ENCODE data around the gene ADGRL1. TPM values are rescaled to one million over a fixed set of nuclear protein-coding genes. Genes with fewer than 3 reads are reported as not detected.
A peak's percentile ranks its signal among the peaks of the same experiment; 100 is the strongest.
"Not testable (repeated sequence)": the region's sequence is repeated elsewhere in the genome, so short reads cannot be mapped to it uniquely, and the experiment has no call there.

The ADGRL1 gene
- total RNA-seq, 1 donor from 2014 or later, result 12.0 TPM

DNA sequence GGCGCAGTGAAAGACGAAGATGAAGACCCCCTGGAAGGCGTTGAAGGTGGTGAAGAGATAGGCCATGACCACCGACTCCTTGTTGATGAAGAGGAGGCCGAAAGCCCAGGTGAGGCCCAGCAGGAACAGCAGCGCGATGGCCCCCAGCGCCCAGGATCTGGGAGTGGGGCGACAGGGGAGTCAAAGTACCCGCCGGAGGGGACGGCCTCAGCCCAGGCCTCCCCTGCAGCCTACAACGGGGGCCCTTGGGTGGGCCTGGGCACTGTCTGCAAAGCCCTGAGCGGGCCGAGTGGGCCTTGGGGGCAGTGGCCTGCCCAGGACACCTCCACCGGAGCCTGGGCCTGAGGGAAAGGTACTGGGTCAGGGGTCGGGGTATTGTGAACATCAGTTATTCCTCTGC, 50.6 kb downstream of the ADGRL1 start:
- peaks cover under 1 to 6% (median 2%) of the 10 kb centered on the region in 3 donors for H3K4me1 ChIP-seq (ENCODE audit: control insufficient read depth in 3 of 3, insufficient read depth in 3 of 3, low read length in 3 of 3)
- no peaks in the 10 kb centered on the region for H3K9me3 ChIP-seq (ENCODE audit: control insufficient read depth in 3 of 3, low read length in 3 of 3)
- H3K27ac ChIP-seq (ENCODE audit: low read depth, low read length), result no peak overlapping the region
- H3K27me3 ChIP-seq (ENCODE audit: control insufficient read depth in 3 of 3, insufficient read depth in 3 of 3, low read length in 3 of 3), result peaks cover 2 to 4% (median 3%) of the 10 kb centered on the region in 3 donors
- H3K9ac ChIP-seq (ENCODE audit: low read depth in 1 of 3, low read length in 3 of 3), result no peak overlapping the region
- no peak overlapping the region for H3K4me3 ChIP-seq (ENCODE audit: low read length in 3 of 3)
- H3K36me3 ChIP-seq (ENCODE audit: control insufficient read depth in 3 of 3, insufficient read depth in 3 of 3, low read length in 3 of 3), result peaks cover 7 to 16% (median 11%) of the 10 kb centered on the region in 3 donors

GRCh38 chr19:14152713-14153112, 53.3 kb downstream of the ADGRL1 start:
- H3K36me3 ChIP-seq (ENCODE audit: control insufficient read depth in 3 of 3, insufficient read depth in 3 of 3, low read length in 3 of 3), result peaks cover 7 to 15% (median 10%) of the 10 kb centered on the region in 3 donors
- H3K9ac ChIP-seq (ENCODE audit: low read depth in 1 of 3, low read length in 3 of 3), result peak overlapping the region in 1 of 3 donors; percentile 33
- no peaks in the 10 kb centered on the region for H3K27me3 ChIP-seq (ENCODE audit: control insufficient read depth in 3 of 3, insufficient read depth in 3 of 3, low read length in 3 of 3)
- no peak overlapping the region for H3K4me3 ChIP-seq (ENCODE audit: low read length in 3 of 3)
- H3K9me3 ChIP-seq (ENCODE audit: control insufficient read depth in 3 of 3, low read length in 3 of 3), result no peaks in the 10 kb centered on the region
- peaks cover 19 to 24% (median 23%) of the 10 kb centered on the region in 3 donors for H3K4me1 ChIP-seq (ENCODE audit: control insufficient read depth in 3 of 3, insufficient read depth in 3 of 3, low read length in 3 of 3)
- H3K27ac ChIP-seq (ENCODE audit: low read depth, low read length), result no peak overlapping the region

DNA sequence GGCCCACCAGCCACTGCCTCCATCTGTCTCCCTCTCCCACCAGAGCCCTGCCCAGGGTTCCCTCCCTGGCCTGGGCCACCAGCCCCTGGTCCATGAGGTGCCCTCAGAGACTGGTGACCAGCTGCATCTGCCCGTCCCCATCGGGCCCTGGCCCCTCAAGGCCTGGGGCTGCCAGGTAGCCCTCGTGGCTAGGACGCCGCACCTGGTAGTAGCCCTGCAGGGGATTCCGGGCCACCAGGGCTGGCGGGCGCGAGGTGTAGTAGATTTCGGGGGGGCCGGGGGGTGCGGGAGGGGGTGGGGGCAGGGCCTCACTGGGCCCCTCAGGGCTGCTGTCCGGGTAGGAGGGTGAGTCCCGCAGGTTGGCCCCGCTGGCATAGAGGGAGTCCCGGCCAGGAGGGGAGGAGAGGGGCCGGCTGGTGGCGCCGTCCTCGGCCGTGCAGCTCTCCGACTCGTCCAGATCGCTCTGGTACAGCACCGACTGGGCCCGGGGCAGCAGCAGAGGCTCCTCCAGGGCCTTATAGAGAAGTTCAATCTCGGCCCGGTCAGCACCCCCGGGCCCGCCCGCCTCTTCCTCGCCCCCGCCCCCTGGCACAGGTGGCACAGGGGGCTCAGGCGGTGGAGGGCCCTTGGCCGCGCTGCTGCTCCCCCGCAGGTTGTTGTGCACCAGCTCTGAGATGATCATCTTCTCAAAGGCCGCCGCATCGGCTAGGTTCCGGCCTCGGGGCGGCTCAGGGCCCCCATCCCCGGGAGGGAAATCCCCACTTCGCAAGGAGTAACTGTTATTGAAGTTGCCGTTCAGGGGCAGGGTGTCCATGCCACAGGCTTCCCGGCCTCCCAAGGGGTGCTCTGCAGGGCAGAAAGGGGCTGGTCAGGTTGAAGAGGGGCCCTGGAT, 55.0 kb downstream of the ADGRL1 start:
- Histone ChIP-seq H3K27me3 (ENCODE audit: control insufficient read depth in 3 of 3, insufficient read depth in 3 of 3, low read length in 3 of 3) (no peaks in the 10 kb centered on the region), H3K27ac (ENCODE audit: low read depth, low read length) (no peak overlapping the region), H3K4me1 (ENCODE audit: control insufficient read depth in 3 of 3, insufficient read depth in 3 of 3, low read length in 3 of 3) (peaks cover 19 to 24% (median 23%) of the 10 kb centered on the region in 3 donors), H3K4me3 (ENCODE audit: low read length in 3 of 3) (no peak overlapping the region), H3K36me3 (ENCODE audit: control insufficient read depth in 3 of 3, insufficient read depth in 3 of 3, low read length in 3 of 3) (peaks cover 0 to 7% (median 0%) of the 10 kb centered on the region in 3 donors), H3K9ac (ENCODE audit: low read depth in 1 of 3, low read length in 3 of 3) (no peak overlapping the region), H3K9me3 (ENCODE audit: control insufficient read depth in 3 of 3, low read length in 3 of 3) (no peaks in the 10 kb centered on the region)

GRCh38 chr19:14150041-14150769, 55.8 kb downstream of the ADGRL1 start:
- peaks cover 19 to 24% (median 23%) of the 10 kb centered on the region in 3 donors for H3K4me1 ChIP-seq (ENCODE audit: control insufficient read depth in 3 of 3, insufficient read depth in 3 of 3, low read length in 3 of 3)
- peaks cover 0 to 7% (median 0%) of the 10 kb centered on the region in 3 donors for H3K36me3 ChIP-seq (ENCODE audit: control insufficient read depth in 3 of 3, insufficient read depth in 3 of 3, low read length in 3 of 3)
- H3K27ac ChIP-seq (ENCODE audit: low read depth, low read length), result no peak overlapping the region
- H3K4me3 ChIP-seq (ENCODE audit: low read length in 3 of 3), result peak overlapping the region in 1 of 3 donors; percentile 22
- peak overlapping the region in 1 of 3 donors; percentile 57 for H3K9ac ChIP-seq (ENCODE audit: low read depth in 1 of 3, low read length in 3 of 3)
- H3K9me3 ChIP-seq (ENCODE audit: control insufficient read depth in 3 of 3, low read length in 3 of 3), result no peaks in the 10 kb centered on the region
- no peaks in the 10 kb centered on the region for H3K27me3 ChIP-seq (ENCODE audit: control insufficient read depth in 3 of 3, insufficient read depth in 3 of 3, low read length in 3 of 3)

DNA sequence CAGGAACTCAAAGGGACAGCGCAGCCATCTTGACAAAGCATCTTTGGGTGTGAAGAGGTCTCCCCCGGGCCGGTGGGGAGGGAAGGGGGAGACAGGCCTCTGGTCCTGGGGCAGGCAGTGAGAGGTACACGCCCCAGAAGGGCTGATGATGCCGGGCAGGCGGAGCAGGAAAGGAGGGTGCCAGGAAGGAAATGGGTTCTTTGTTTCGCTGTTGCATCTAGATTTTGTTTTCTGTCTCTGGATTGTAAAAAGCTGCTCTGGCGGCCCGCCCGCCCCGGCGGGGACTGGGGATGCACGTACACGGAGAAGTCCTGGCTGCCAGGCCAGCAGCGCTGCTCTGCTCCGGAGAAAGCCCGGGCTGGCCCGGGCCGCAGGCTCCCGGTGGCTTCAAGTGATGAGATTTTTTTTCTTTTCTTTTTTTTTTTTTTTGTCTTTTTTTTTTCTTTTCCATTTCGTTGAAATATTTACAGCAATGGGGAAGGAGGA, 56.4 kb downstream of the ADGRL1 start:
- H3K36me3 ChIP-seq (ENCODE audit: control insufficient read depth in 3 of 3, insufficient read depth in 3 of 3, low read length in 3 of 3), result peaks cover 0 to 7% (median 0%) of the 10 kb centered on the region in 3 donors
- H3K27me3 ChIP-seq (ENCODE audit: control insufficient read depth in 3 of 3, insufficient read depth in 3 of 3, low read length in 3 of 3), result no peaks in the 10 kb centered on the region
- H3K4me1 ChIP-seq (ENCODE audit: control insufficient read depth in 3 of 3, insufficient read depth in 3 of 3, low read length in 3 of 3), result peaks cover 19 to 24% (median 23%) of the 10 kb centered on the region in 3 donors
- H3K9ac ChIP-seq (ENCODE audit: low read depth in 1 of 3, low read length in 3 of 3), result peak overlapping the region in 2 of 3 donors; percentile 54 to 57
- H3K9me3 ChIP-seq (ENCODE audit: control insufficient read depth in 3 of 3, low read length in 3 of 3), result no peaks in the 10 kb centered on the region
- peak overlapping the region; percentile 19 for H3K27ac ChIP-seq (ENCODE audit: low read depth, low read length)
- H3K4me3 ChIP-seq (ENCODE audit: low read length in 3 of 3), result peak overlapping the region in 1 of 3 donors; percentile 22

- H3K9me3 ChIP-seq (ENCODE audit: control insufficient read depth in 3 of 3, low read length in 3 of 3), result no peaks in the 10 kb centered on the region
- no peak overlapping the region for H3K4me3 ChIP-seq (ENCODE audit: low read length in 3 of 3)
- peaks cover 19 to 24% (median 23%) of the 10 kb centered on the region in 3 donors for H3K4me1 ChIP-seq (ENCODE audit: control insufficient read depth in 3 of 3, insufficient read depth in 3 of 3, low read length in 3 of 3)
- H3K27ac ChIP-seq (ENCODE audit: low read depth, low read length), result peak overlapping the region; percentile 60
- peak overlapping the region in 2 of 3 donors; percentile 45 to 54 for H3K9ac ChIP-seq (ENCODE audit: low read depth in 1 of 3, low read length in 3 of 3)
- peaks cover 0 to 7% (median 0%) of the 10 kb centered on the region in 3 donors for H3K36me3 ChIP-seq (ENCODE audit: control insufficient read depth in 3 of 3, insufficient read depth in 3 of 3, low read length in 3 of 3)
- no peaks in the 10 kb centered on the region for H3K27me3 ChIP-seq (ENCODE audit: control insufficient read depth in 3 of 3, insufficient read depth in 3 of 3, low read length in 3 of 3)
These were observed 57.1 kb downstream of the ADGRL1 start for GRCh38 chr19:14148751-14149410.

DNA sequence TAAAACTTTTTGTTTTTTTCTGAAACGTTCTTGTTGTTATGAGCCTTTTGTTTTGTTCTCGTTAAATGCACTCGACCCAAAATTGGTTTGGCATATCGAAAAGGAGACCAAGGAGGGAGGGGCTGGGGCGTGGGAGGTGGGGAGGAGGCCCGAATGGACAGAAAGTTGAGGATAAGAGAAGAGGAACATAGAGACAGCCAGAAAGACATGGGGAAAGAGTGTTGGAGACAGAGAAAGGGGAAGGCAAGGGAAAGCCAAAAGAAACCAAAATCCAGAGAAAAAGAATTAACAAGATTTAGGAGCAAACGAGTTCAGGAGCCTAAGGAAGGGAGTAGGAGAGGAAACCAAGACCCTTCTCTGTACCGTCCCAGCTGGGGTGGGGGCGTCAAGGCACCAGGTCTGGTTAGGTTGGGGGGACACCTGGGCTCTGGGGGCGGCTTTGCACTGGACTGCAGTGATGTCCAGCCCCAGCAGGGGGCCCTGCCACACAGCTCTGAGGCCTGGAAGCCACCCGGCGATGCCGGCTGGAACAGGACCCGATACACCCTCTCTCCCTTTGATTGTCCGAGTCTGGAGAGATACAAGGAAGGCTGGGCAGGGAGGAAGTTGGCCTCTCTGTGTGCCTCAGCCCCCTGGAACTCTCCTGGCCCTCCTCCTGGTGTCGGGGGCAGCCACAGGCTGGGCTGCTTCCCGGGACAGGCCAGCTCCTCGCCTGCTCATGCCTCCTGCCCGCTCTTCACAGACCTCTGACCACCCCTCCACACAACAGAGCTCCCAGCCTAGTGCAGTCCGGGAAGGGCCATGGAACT, 58.0 kb downstream of the ADGRL1 start:
- H3K36me3 ChIP-seq (ENCODE audit: control insufficient read depth in 3 of 3, insufficient read depth in 3 of 3, low read length in 3 of 3), result peaks cover 0 to 7% (median 0%) of the 10 kb centered on the region in 3 donors
- H3K9me3 ChIP-seq (ENCODE audit: control insufficient read depth in 3 of 3, low read length in 3 of 3), result no peaks in the 10 kb centered on the region
- peaks cover 19 to 24% (median 23%) of the 10 kb centered on the region in 3 donors for H3K4me1 ChIP-seq (ENCODE audit: control insufficient read depth in 3 of 3, insufficient read depth in 3 of 3, low read length in 3 of 3)
- H3K27me3 ChIP-seq (ENCODE audit: control insufficient read depth in 3 of 3, insufficient read depth in 3 of 3, low read length in 3 of 3), result no peaks in the 10 kb centered on the region
- peak overlapping the region in 1 of 3 donors; percentile 41 for H3K4me3 ChIP-seq (ENCODE audit: low read length in 3 of 3)
- peak overlapping the region; percentile 60 for H3K27ac ChIP-seq (ENCODE audit: low read depth, low read length)
- H3K9ac ChIP-seq (ENCODE audit: low read depth in 1 of 3, low read length in 3 of 3), result peak overlapping the region in 1 of 3 donors; percentile 60

DNA sequence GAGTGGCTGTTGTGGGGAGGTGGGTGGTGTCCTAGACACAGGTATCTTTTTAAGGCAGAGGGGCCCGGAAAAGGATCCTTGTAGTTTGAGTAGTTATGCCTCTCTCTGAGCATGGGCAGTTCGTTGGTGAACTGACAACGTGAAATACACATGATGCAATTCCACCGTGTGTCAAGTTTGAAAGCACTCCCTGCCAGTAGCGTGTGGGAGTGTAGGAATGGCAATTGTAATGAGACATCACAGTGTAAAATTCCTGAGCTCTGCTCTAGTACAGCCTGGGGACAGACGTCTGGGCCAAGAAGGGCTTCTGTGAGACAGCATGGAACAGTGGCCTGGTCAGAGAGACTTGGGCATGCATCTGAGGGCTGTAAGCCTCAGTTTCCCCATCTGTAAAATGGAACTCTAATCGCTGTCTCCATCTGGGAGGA, 59.2 kb downstream of the ADGRL1 start:
- peaks cover 0 to under 1% (median 0%) of the 10 kb centered on the region in 3 donors for H3K36me3 ChIP-seq (ENCODE audit: control insufficient read depth in 3 of 3, insufficient read depth in 3 of 3, low read length in 3 of 3)
- H3K27me3 ChIP-seq (ENCODE audit: control insufficient read depth in 3 of 3, insufficient read depth in 3 of 3, low read length in 3 of 3), result no peaks in the 10 kb centered on the region
- peaks cover 19 to 24% (median 23%) of the 10 kb centered on the region in 3 donors for H3K4me1 ChIP-seq (ENCODE audit: control insufficient read depth in 3 of 3, insufficient read depth in 3 of 3, low read length in 3 of 3)
- H3K27ac ChIP-seq (ENCODE audit: low read depth, low read length), result no peak overlapping the region
- H3K9me3 ChIP-seq (ENCODE audit: control insufficient read depth in 3 of 3, low read length in 3 of 3), result no peaks in the 10 kb centered on the region
- no peak overlapping the region for H3K4me3 ChIP-seq (ENCODE audit: low read length in 3 of 3)
- H3K9ac ChIP-seq (ENCODE audit: low read depth in 1 of 3, low read length in 3 of 3), result no peak overlapping the region

DNA sequence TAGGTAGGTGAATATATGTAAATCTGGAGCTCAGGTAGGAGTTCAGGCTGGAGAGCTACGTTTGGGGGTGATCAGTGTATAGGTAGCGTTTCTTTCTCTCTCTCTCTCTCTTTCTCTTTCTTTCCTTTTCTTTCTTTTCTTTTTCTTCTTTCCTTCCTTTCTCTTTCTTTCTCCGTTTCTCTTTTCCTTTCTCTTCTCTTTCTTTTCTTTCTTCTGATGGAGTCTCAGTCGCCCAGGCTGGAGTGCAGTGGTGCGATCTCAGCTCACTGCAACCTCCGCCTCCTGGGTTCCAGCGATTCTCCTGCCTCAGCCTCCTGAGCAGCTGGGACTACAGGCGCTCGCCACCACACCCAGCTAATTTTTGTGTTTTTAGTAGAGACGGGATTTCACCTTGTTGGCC, 59.8 kb downstream of the ADGRL1 start:
- not testable (repeated sequence) for H3K9ac ChIP-seq (ENCODE audit: low read depth in 1 of 3, low read length in 3 of 3); H3K36me3 ChIP-seq (ENCODE audit: control insufficient read depth in 3 of 3, insufficient read depth in 3 of 3, low read length in 3 of 3); H3K4me3 ChIP-seq (ENCODE audit: low read length in 3 of 3); H3K27ac ChIP-seq (ENCODE audit: low read depth, low read length); H3K27me3 ChIP-seq (ENCODE audit: control insufficient read depth in 3 of 3, insufficient read depth in 3 of 3, low read length in 3 of 3); H3K9me3 ChIP-seq (ENCODE audit: control insufficient read depth in 3 of 3, low read length in 3 of 3)
- H3K4me1 ChIP-seq (ENCODE audit: control insufficient read depth in 3 of 3, insufficient read depth in 3 of 3, low read length in 3 of 3), result peaks cover 19 to 24% (median 23%) of the 10 kb centered on the region in 3 donors
